H9 (cell line): ENCODE data around the gene ACER3. TPM values are rescaled to one million over a fixed set of nuclear protein-coding genes. Genes with fewer than 3 reads are reported as not detected.

Experiments
- DNase-seq: peaks from one replicate; pipeline ENCODE4 v3.0.0-alpha.2; 2017
- H2AFZ ChIP-seq: one replicate; pipeline ENCODE4 v1.6.1; 2013; ENCODE audit warnings: mild to moderate bottlenecking, low read length, control low read depth, moderate library complexity
- H2AK5ac ChIP-seq: 2 replicates; pipeline ENCODE4 v1.6.1; 2013; ENCODE audit warnings: low read length, control low read depth, mixed read lengths; ENCODE audit not compliant: insufficient read length
- H2BK120ac ChIP-seq: one replicate; pipeline ENCODE4 v1.6.1; 2013; ENCODE audit warnings: low read depth, mild to moderate bottlenecking, low read length, control low read depth, inconsistent platforms; ENCODE audit not compliant: poor library complexity, severe bottlenecking
- H2BK12ac ChIP-seq: 2 replicates; pipeline ENCODE4 v1.6.1; 2013; ENCODE audit warnings: low read length, control low read depth, mixed read lengths, low read depth; ENCODE audit not compliant: insufficient read length
- H2BK15ac ChIP-seq: 2 replicates; pipeline ENCODE4 v1.6.1; 2013; ENCODE audit warnings: low read depth, low read length, control low read depth
- H2BK20ac ChIP-seq: one replicate; pipeline ENCODE4 v1.6.1; 2013; ENCODE audit warnings: low read depth, mild to moderate bottlenecking, low read length, control low read depth, inconsistent platforms; ENCODE audit not compliant: poor library complexity, severe bottlenecking
- H2BK5ac ChIP-seq: 2 replicates; pipeline ENCODE4 v1.6.1; 2013; ENCODE audit warnings: low read length, control low read depth, mixed read lengths; ENCODE audit not compliant: insufficient read length
- H3K14ac ChIP-seq: 2 replicates; pipeline ENCODE4 v1.6.1; 2013; ENCODE audit warnings: low read length, control low read depth; ENCODE audit not compliant: insufficient read depth
- H3K18ac ChIP-seq: 2 replicates; pipeline ENCODE4 v1.6.1; 2013; ENCODE audit warnings: low read depth, mild to moderate bottlenecking, mixed read lengths, low read length, control low read depth; ENCODE audit not compliant: insufficient read length
- H3K23ac ChIP-seq: 2 replicates; pipeline ENCODE4 v1.6.1; 2013; ENCODE audit warnings: low read length, control low read depth, mixed read lengths, low read depth; ENCODE audit not compliant: insufficient read length
- H3K23me2 ChIP-seq: 2 replicates; pipeline ENCODE4 v1.6.1; 2013; ENCODE audit warnings: low read depth, mild to moderate bottlenecking, mixed read lengths, low read length, control low read depth; ENCODE audit not compliant: insufficient read length, poor library complexity, severe bottlenecking
- H3K27ac ChIP-seq: 2 replicates; pipeline ENCODE4 v1.5.1; 2013; ENCODE audit warnings: low read length, control low read depth, mixed read lengths, low read depth; ENCODE audit not compliant: insufficient read length
- H3K27me3 ChIP-seq: 2 replicates; pipeline ENCODE4 v1.6.1; 2013; ENCODE audit warnings: low read length, control low read depth, inconsistent platforms; ENCODE audit not compliant: insufficient read depth
- H3K4ac ChIP-seq: 2 replicates; pipeline ENCODE4 v1.6.1; 2013; ENCODE audit warnings: low read depth, mild to moderate bottlenecking, control low read depth, inconsistent platforms, low read length, moderate library complexity
- H3K4me1 ChIP-seq: 2 replicates; pipeline ENCODE4 v1.6.1; 2013; ENCODE audit warnings: low read length, control low read depth, inconsistent platforms; ENCODE audit not compliant: insufficient read depth
- H3K4me2 ChIP-seq: 2 replicates; pipeline ENCODE4 v1.6.1; 2013; ENCODE audit warnings: low read length, control low read depth, mixed read lengths; ENCODE audit not compliant: insufficient read length, insufficient read depth
- H3K56ac ChIP-seq: 2 replicates; pipeline ENCODE4 v1.6.1; 2013; ENCODE audit warnings: low read depth, mild to moderate bottlenecking, mixed read lengths, low read length, control low read depth; ENCODE audit not compliant: insufficient read length
- H3K79me1 ChIP-seq: 2 replicates; pipeline ENCODE4 v1.6.1; 2013; ENCODE audit warnings: low read depth, mild to moderate bottlenecking, moderate library complexity, low read length, control low read depth, inconsistent platforms; ENCODE audit not compliant: insufficient read depth, poor library complexity, severe bottlenecking
- H3K79me2 ChIP-seq: 2 replicates; pipeline ENCODE4 v1.6.1; 2013; ENCODE audit warnings: low read length, control low read depth, inconsistent platforms; ENCODE audit not compliant: insufficient read depth
- H3K9ac ChIP-seq: 2 replicates; pipeline ENCODE4 v1.6.1; 2013; ENCODE audit warnings: low read length, control low read depth, mixed read lengths; ENCODE audit not compliant: insufficient read length; ENCODE audit errors: extremely low read depth
- H3K9me3 ChIP-seq: one replicate; pipeline ENCODE4 v1.6.1; 2013; ENCODE audit warnings: low read depth, low read length, inconsistent platforms; ENCODE audit not compliant: control insufficient read depth
- H3T11ph ChIP-seq: one replicate; pipeline ENCODE4 v1.6.1; 2013; ENCODE audit warnings: mild to moderate bottlenecking, low read length, control low read depth, inconsistent platforms
- H4K20me1 ChIP-seq: one replicate; pipeline ENCODE4 v1.6.1; 2013; ENCODE audit not compliant: control insufficient read depth, insufficient read length, insufficient read depth
- H4K5ac ChIP-seq: 2 replicates; pipeline ENCODE4 v1.6.1; 2013; ENCODE audit warnings: low read depth, mild to moderate bottlenecking, mixed read lengths, low read length, control low read depth; ENCODE audit not compliant: insufficient read length
- H4K8ac ChIP-seq: replicated peaks from 2 replicates; pipeline ENCODE4 v1.6.1; 2013; ENCODE audit warnings: low read length, control low read depth, mixed read lengths, low read depth; ENCODE audit not compliant: insufficient read length
- H4K91ac ChIP-seq: 2 replicates; pipeline ENCODE4 v1.6.1; 2013; ENCODE audit warnings: low read depth, mild to moderate bottlenecking, moderate library complexity, mixed read lengths, low read length, control low read depth; ENCODE audit not compliant: insufficient read length
- H3K27ac Mint-ChIP-seq, 3 experiments: 2 replicates in 2 of 3; 3 replicates in 1 of 3; pipeline ENCODE4 v1.8.0; 2020 to 2021; ENCODE audit warnings: mixed read lengths in 3 of 3, mild to moderate bottlenecking in 1 of 3, moderate library complexity in 1 of 3
- H3K27me3 Mint-ChIP-seq: 2 replicates; pipeline ENCODE4 v1.8.0; 2021; ENCODE audit warnings: low read depth, mild to moderate bottlenecking, moderate library complexity, mixed read lengths
- H3K36me3 Mint-ChIP-seq, 3 experiments: 2 replicates in 2 of 3; 3 replicates in 1 of 3; pipeline ENCODE4 v1.8.0; 2020 to 2021; ENCODE audit warnings: low read depth in 3 of 3, mixed read lengths in 3 of 3; ENCODE audit not compliant: insufficient read depth in 1 of 3
- H3K4me1 Mint-ChIP-seq, 2 experiments: 2 replicates each; pipeline ENCODE4 v1.8.0; 2020; ENCODE audit warnings: mixed read lengths in 2 of 2
- H3K4me3 Mint-ChIP-seq, 2 experiments: 2 replicates in 1 of 2; 3 replicates in 1 of 2; pipeline ENCODE4 v1.8.0; 2020 to 2021; ENCODE audit warnings: mild to moderate bottlenecking in 2 of 2, mixed read lengths in 2 of 2, moderate library complexity in 1 of 2
- H3K9me3 Mint-ChIP-seq, 2 experiments: 2 replicates in 1 of 2; 3 replicates in 1 of 2; pipeline ENCODE4 v1.8.0; 2020; ENCODE audit warnings: mild to moderate bottlenecking in 2 of 2, mixed read lengths in 2 of 2, moderate library complexity in 1 of 2
- total RNA-seq: library from RNA; stranded (reverse); gene quantifications from 2 replicates; pipeline ENCODE4 v1.2.1, GENCODE V29; 2021
- TF ChIP-seq, protein P1 (sequence below): fragments of 200-600 bp; sonication (generic); conservative IDR thresholded peaks from 3 replicates; pipeline ENCODE4 v1.8.0; 2021; ENCODE audit warnings: antibody characterized with exemption, mild to moderate bottlenecking

Gene ACER3
- total RNA-seq, 1 experiment from 2014 or later, result 14.7 TPM

DNA sequence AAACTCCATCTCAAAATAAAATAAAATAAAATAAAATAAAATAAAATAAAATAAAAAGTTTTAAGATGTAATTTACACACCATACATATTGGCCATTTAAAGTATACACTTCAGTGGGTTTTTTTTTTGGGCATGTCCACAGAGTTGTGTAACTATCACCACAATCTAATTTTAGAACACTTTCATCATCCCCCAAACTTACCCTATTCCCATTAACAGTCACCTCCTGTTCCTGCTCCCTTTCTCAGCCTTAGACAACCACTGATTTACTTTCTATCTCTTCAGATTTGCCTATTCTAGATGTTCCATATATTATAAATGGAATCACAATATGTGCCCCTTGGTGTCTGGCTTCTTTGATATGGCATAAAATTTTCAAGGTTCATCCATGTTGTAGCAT, 4.6 kb upstream of the ACER3 start:
- no peak overlapping the region for H4K5ac ChIP-seq
- H3K9me3 ChIP-seq, result no peaks in the 10 kb centered on the region
- Mint-ChIP-seq H3K27me3 (no peaks in the 10 kb centered on the region; the same call in 1 of the 2 replicates), H3K4me3 (no peak overlapping the region), H3K36me3 (no peaks in the 10 kb centered on the region), H3K4me1 (peaks cover 4 to 12% of the 10 kb centered on the region in 2 experiments), H3K9me3 (no peaks in the 10 kb centered on the region), H3K27ac (no peak overlapping the region)
- H3K27me3 ChIP-seq, result no peaks in the 10 kb centered on the region
- no peak overlapping the region for H4K91ac ChIP-seq
- H2AFZ ChIP-seq, result no peak overlapping the region
- no peak overlapping the region for H3K27ac ChIP-seq
- H3K4me1 ChIP-seq, result no peaks in the 10 kb centered on the region; the same call in 1 of the 2 replicates
- no peaks in the 10 kb centered on the region for H3K79me2 ChIP-seq
- H2BK12ac ChIP-seq, result no peak overlapping the region
- DNase-seq, result no peak
- TF ChIP-seq, protein P1, sequence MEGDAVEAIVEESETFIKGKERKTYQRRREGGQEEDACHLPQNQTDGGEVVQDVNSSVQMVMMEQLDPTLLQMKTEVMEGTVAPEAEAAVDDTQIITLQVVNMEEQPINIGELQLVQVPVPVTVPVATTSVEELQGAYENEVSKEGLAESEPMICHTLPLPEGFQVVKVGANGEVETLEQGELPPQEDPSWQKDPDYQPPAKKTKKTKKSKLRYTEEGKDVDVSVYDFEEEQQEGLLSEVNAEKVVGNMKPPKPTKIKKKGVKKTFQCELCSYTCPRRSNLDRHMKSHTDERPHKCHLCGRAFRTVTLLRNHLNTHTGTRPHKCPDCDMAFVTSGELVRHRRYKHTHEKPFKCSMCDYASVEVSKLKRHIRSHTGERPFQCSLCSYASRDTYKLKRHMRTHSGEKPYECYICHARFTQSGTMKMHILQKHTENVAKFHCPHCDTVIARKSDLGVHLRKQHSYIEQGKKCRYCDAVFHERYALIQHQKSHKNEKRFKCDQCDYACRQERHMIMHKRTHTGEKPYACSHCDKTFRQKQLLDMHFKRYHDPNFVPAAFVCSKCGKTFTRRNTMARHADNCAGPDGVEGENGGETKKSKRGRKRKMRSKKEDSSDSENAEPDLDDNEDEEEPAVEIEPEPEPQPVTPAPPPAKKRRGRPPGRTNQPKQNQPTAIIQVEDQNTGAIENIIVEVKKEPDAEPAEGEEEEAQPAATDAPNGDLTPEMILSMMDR, result no peak
- no peak overlapping the region for H2BK5ac ChIP-seq
- no peak overlapping the region for H2BK20ac ChIP-seq
- no peak overlapping the region for H4K8ac ChIP-seq
- no peak overlapping the region for H3K56ac ChIP-seq
- no peak overlapping the region for H2AK5ac ChIP-seq
- H3T11ph ChIP-seq, result no peak overlapping the region
- H3K79me1 ChIP-seq, result no peaks in the 10 kb centered on the region
- H3K14ac ChIP-seq, result no peak overlapping the region
- no peak overlapping the region for H2BK120ac ChIP-seq
- H3K4ac ChIP-seq, result no peak overlapping the region
- H4K20me1 ChIP-seq, result peaks cover 2% of the 10 kb centered on the region
- no peak overlapping the region for H3K9ac ChIP-seq
- no peak overlapping the region for H3K18ac ChIP-seq
- H3K4me2 ChIP-seq, result no peak overlapping the region
- H3K23me2 ChIP-seq, result peaks cover 3% of the 10 kb centered on the region
- no peak overlapping the region for H3K23ac ChIP-seq
- H2BK15ac ChIP-seq, result no peak overlapping the region
